GM18907 (cell line): Measurements from ENCODE around the gene TMEM129.

ENCODE experiments used
- ATAC-seq: cut with Tn5 transposase; IDR thresholded peaks from one replicate; pipeline ENCODE4 v1.9.1; 2021; ENCODE audit warnings: mild to moderate bottlenecking, moderate library complexity; ENCODE audit not compliant: unreplicated experiment

The TMEM129 gene, protein sequence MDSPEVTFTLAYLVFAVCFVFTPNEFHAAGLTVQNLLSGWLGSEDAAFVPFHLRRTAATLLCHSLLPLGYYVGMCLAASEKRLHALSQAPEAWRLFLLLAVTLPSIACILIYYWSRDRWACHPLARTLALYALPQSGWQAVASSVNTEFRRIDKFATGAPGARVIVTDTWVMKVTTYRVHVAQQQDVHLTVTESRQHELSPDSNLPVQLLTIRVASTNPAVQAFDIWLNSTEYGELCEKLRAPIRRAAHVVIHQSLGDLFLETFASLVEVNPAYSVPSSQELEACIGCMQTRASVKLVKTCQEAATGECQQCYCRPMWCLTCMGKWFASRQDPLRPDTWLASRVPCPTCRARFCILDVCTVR

DNA sequence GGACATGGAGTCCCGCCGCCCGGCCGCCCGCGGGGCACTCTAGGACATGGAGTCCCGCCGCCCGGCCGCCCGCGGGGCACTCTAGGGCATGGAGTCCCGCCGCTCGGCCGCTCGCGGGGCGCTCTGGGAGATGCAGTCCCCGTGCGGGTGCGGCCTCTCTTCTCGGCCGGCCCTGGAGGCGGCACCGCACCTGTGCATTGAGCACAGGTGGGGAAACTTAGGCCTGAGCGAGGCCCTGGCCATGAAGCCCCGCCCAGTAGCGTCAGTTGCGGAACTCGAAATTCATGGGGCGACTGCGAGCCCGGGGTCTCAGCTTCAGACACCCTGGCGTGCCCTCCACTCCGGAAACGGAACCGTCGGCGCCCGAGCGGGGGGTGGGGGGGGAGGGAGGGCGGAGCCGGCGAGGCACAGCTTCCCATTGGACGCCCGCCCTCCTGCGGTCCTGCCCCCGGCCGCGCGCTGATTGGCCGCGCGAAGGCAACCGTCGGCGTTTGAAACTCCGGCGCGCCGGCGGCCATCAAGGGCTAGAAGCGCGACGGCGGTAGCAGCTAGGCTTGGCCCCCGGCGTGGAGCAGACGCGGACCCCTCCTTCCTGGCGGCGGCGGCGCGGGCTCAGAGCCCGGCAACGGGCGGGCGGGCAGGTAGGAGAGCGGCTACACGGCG lies at the start of gene TMEM129, which contains the start of gene TACC3:
Gene TMEM129, minus strand, starts transcription at position 321 of the 663 bp plus-strand sequence. CDS start 486 bp downstream, outside the sequence.
Gene TACC3, plus strand, starts transcription at position 519 of the 663 bp plus-strand sequence. CDS start 1,901 bp downstream, outside the sequence.
- ATAC-seq = peak; percentile 75

GRCh38 chr4:1770791-1771231 lies 49.7 kb upstream of the TMEM129 start:
- no peak for ATAC-seq

- ATAC-seq = no peak
These were observed 49.1 kb upstream of the TMEM129 start for GRCh38 chr4:1770245-1770644.

- ATAC-seq = no peak
These were observed 48.6 kb upstream of the TMEM129 start for GRCh38 chr4:1769692-1770091.

DNA sequence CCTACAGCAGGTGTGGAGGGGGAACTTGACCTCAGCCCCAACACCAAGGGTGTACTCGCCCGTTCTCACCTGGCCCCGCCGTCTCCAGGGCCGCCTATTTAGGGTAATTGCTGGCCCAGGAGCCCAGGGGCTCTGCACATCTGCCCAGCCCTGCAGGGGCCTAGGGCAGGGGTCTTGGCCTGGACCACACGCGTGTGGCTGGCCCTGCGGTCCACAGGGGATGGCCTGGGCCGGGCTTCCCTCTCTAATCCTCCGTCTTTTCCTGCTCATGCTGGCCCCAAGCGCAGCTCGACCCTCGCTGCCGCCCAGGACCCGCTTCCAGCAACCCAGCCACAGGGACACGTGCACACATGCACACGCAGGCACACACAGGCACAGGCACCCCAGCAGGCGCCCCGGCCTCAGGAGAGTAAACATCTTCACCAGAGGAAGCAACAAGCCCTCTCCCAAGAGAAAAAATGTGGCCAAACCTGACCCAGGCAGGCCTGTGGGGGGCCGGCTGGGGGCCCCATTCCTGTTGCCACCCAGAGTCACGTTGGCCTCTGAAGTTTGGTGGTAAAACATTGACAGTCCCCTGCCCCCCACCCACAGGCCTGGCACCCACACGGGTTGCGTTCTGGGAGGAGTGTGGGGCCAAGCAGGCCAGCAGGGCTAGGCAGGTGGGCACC lies 47.4 kb upstream of the TMEM129 start:
- ATAC-seq = no peak

DNA sequence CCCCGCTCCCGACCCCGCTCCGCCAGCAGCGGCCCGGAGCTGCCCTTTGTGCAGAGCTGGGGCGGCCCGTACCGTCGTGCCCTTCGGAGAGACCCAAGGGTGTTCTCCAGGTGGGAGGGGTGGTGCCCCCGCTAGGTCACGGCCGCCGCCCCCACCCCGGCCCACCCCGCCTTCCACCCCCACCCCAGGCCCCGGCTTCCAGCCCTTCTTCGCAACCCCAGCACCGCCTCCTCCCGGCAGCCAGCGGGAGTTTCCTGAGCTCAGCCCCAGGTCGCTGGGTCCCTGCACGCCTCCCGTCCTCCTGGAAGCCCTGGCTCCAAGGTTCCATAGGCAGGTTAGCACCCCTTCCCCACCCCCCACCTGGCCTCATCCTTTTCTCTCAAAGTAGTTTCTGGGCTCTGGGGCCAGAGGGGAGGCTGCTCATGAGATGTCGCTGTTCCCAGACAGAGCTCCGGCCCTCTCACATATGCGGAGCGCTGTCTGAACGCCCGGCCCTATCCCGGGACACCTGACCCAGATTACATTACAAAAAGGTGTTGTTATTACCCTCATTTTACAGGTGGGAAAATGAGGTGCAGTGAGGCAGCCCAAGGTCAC lies 46.7 kb upstream of the TMEM129 start:
- ATAC-seq = no peak

- no peak for ATAC-seq
These were observed 46.1 kb upstream of the TMEM129 start for GRCh38 chr4:1767061-1767769.

- ATAC-seq = no peak
These were observed 45.3 kb upstream of the TMEM129 start for GRCh38 chr4:1766106-1767060.

GRCh38 chr4:1765409-1766072 lies 44.4 kb upstream of the TMEM129 start:
- no peak for ATAC-seq

- ATAC-seq = no peak
These were observed 43.5 kb upstream of the TMEM129 start for GRCh38 chr4:1764670-1765069.

DNA sequence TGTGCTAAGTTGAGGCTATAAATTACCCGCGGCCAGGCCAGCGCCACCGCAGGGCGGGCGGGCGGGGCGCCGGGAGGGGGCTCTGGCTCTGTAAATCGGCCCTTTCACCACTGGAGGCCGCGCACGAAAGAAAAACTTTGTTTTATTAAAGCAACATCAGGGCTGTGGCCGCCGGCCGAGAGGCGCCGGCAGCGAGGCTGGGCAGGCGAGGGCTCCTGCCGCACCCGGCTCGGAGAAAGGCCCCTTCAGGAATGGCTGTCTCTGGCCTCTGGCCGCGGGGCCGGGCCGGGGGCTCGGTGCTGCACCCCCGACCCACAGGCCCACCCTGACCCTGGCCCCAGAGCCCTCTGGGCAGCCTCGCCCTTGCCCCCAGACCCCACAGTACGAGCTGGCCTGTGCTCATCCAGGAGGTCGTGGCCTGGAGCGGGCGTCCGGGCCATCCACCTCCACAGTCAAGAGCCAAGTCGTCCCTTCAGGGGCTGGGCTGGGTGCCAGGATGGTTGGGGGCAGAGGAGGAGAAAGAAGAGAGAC lies 42.5 kb upstream of the TMEM129 start:
- ATAC-seq = no peak

GRCh38 chr4:1763070-1763549 lies 42.0 kb upstream of the TMEM129 start:
- ATAC-seq = no peak

DNA sequence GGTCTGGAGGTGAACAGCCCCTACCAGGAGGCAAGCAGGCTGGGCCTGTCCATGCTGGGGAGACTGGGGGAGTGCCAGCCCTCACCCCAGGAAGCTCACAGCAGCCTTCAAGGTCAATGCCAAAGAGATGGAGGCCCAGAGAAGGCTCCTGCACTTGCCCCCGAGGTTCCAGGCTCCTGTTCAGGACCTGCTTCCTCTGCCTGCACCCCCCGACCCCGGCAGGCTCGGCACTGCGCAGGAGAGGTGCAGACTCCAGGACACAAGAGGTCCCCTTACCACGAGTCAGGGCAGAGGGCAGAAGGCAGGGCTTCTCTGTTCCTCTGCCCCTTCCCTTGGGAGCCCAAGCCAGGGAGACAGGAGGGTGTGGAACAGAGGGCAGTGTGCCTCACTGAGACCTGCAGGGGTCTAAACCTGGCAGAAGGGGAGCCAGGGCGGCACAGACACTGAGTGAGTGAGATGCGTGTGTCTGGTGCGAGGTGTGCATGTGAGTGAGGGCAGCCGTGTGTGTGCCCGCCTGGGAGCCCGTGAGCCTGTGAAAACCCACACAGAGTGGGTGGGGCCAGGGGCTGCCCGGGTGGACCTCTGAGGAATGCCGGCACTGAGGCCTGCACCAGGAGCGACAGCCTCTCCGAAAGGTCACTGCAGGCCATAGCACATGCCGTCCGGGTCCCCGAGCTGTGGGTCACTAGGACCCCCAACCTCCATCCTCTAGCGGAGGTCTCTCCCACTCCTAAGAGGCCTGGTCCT lies 41.3 kb upstream of the TMEM129 start:
- no peak for ATAC-seq

GRCh38 chr4:1761130-1761689 lies 40.1 kb upstream of the TMEM129 start:
- ATAC-seq = no peak

- ATAC-seq = no peak
These were observed 39.5 kb upstream of the TMEM129 start for GRCh38 chr4:1760521-1761071.

GRCh38 chr4:1759818-1760223 lies 38.7 kb upstream of the TMEM129 start:
- ATAC-seq = no peak

DNA sequence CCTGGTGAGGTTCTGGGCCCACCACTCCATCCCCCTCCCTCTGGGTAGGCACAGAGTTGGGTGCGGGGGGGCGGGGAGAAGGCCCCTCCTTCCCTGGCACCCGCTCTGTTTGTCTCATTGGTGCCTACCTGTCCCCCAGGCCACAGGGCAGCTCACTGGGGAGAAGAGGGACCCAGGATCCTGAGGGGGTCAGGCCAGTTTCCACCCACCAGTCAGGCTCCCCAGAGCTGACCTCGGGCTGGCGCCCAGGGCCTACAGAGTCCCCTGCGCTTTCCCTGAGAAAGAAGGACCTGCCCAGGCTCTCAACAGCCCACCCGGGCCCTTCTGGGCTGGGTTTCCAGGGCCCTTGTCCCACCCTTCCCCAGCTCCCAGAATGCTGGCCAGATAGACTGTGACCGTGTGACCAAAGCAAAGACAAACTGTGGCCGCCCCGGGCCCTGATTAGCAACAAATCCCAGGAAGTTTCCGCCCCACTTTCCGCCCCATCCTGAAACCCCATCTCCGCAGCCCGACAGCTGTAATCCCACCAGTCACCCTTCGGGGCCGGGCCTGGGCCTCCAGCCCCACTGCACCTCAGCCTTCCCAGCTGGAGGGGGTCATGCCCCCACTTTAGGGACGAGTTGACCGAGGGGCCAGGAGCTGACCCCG lies 38.2 kb upstream of the TMEM129 start:
- ATAC-seq = no peak
